Rectal smooth muscle tissue (tissue), 1 donor: ENCODE measurements around the gene LDLRAD4.

Experiments
- H3K27ac ChIP-seq: one replicate; pipeline ENCODE4 v1.7.0; 2013; ENCODE audit warnings: low read depth, low read length, inconsistent platforms
- H3K27me3 ChIP-seq: one replicate; pipeline ENCODE4 v1.7.0; 2013; ENCODE audit warnings: low read length; ENCODE audit not compliant: control insufficient read depth, insufficient read depth
- H3K36me3 ChIP-seq: one replicate; pipeline ENCODE4 v1.7.0; 2013; ENCODE audit warnings: low read length; ENCODE audit not compliant: control insufficient read depth, insufficient read depth
- H3K4me1 ChIP-seq: one replicate; pipeline ENCODE4 v1.7.0; 2013; ENCODE audit warnings: low read length; ENCODE audit not compliant: control insufficient read depth, insufficient read depth
- H3K4me3 ChIP-seq: one replicate; pipeline ENCODE4 v1.7.0; 2013; ENCODE audit warnings: low read length
- H3K9ac ChIP-seq: one replicate; pipeline ENCODE4 v1.7.0; 2013; ENCODE audit warnings: low read length

LDLRAD4 gene

GRCh38 chr18:13625355-13625754, 406.8 kb downstream of the LDLRAD4 start:
- no peaks in the 10 kb centered on the region for H3K27me3 ChIP-seq
- no peak overlapping the region for H3K4me3 ChIP-seq
- H3K9ac ChIP-seq = no peak overlapping the region
- H3K36me3 ChIP-seq = no peaks in the 10 kb centered on the region
- no peak overlapping the region for H3K27ac ChIP-seq
- no peaks in the 10 kb centered on the region for H3K4me1 ChIP-seq

GRCh38 chr18:13625843-13626543, 407.4 kb downstream of the LDLRAD4 start:
- no peak overlapping the region for H3K4me3 ChIP-seq
- no peak overlapping the region for H3K27ac ChIP-seq
- no peaks in the 10 kb centered on the region for H3K36me3 ChIP-seq
- no peaks in the 10 kb centered on the region for H3K4me1 ChIP-seq
- no peaks in the 10 kb centered on the region for H3K27me3 ChIP-seq
- H3K9ac ChIP-seq = no peak overlapping the region

- H3K9ac ChIP-seq = no peak overlapping the region
- no peak overlapping the region for H3K27ac ChIP-seq
- no peaks in the 10 kb centered on the region for H3K27me3 ChIP-seq
- no peaks in the 10 kb centered on the region for H3K36me3 ChIP-seq
- H3K4me1 ChIP-seq = no peaks in the 10 kb centered on the region
- H3K4me3 ChIP-seq = no peak overlapping the region
These were observed 408.0 kb downstream of the LDLRAD4 start for GRCh38 chr18:13626544-13626908.

DNA sequence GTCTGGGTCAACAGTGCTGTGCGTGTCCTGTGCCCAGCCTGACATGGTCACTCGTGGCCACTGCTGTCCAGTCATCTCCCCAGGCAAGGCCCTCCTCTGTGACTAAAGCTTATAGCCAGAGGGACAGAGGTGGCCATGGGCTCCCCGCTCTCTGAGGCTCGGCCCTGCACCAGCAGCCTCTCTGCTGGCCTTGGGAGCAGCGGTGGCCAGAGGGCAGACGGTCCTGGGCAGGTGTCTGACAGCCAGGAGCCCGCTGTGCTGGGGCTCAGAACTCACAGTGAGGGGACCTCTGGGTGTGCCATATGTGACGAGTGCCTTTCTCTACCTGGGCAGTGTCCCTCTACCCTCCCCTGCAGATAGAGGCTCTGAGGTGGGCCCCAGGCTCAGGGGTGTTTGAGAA, 409.1 kb downstream of the LDLRAD4 start:
- H3K36me3 ChIP-seq = no peaks in the 10 kb centered on the region
- H3K9ac ChIP-seq = no peak overlapping the region
- H3K4me1 ChIP-seq = no peaks in the 10 kb centered on the region

DNA sequence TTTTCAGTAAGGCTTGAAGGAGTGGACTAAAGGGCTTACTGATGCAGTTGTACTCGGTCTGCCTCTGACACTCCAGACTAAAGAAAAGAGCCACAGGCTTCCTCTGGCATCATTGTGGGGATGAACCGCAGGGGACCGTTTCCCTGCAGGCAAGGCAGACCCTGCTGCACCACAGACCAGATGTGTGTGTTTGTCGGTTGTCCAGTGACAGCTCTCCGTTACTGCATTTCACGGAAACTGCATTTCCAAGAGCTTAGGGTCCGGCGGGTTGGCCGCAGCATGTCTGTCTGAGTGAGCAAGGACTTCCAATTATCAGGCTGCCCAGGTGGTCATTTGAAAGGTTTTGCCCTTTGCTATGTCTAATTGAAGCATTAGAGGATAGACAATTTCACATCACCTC, 409.7 kb downstream of the LDLRAD4 start:
- Histone ChIP-seq H3K36me3 (no peaks in the 10 kb centered on the region), H3K4me3 (no peak overlapping the region), H3K27me3 (no peaks in the 10 kb centered on the region), H3K4me1 (no peaks in the 10 kb centered on the region), H3K9ac (no peak overlapping the region), H3K27ac (no peak overlapping the region)

More for the DNA sequence above, 409.1 kb downstream of the LDLRAD4 start:
- Histone ChIP-seq H3K27me3 (no peaks in the 10 kb centered on the region), H3K27ac (no peak overlapping the region), H3K4me3 (no peak overlapping the region)

DNA sequence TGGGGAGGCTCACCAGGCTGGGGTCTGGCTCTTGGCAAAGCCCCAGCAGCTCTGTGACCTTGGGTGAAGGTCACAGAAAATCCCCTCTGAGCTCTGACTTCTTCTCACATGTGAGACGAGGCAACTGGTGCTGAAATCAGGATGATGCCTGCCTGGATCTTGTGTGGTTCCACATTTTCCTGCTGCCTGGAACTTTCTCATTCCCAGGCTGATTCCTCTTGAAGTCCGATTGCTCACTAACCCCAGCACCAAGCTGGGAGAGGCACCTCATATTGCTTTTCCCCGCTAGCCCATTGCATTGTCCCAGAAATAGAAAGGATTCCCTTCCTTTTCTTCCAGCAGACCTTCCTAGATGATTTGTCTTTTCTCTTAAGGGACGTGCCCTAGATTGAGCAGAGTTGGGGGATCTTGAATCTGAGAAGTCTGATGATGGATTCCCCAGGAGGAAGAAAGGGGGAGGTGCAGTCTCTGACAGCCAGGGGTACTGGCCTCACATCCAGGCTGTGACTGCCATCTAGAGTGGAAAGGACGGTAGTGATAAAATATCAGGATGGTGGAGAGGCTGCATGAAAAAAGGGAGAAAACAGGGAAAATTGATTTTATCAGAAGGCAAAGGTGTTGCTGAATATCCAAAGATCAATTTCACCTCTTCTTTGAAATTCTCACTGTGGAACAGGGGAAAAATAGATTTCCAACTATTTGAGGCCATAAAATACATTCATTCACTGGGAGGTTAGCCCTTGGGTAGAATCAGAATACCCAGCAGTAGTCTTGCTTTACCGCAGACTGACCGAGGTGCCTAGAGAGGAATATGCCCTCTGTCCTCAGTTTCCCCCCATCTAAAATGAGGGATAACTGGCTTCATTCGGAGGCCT, 411.5 kb downstream of the LDLRAD4 start:
- no peaks in the 10 kb centered on the region for H3K27me3 ChIP-seq
- no peak overlapping the region for H3K4me3 ChIP-seq
- no peak overlapping the region for H3K9ac ChIP-seq
- no peaks in the 10 kb centered on the region for H3K36me3 ChIP-seq
- H3K4me1 ChIP-seq = no peaks in the 10 kb centered on the region
- H3K27ac ChIP-seq = no peak overlapping the region

- Histone ChIP-seq H3K4me1 (no peaks in the 10 kb centered on the region), H3K4me3 (no peak overlapping the region), H3K36me3 (no peaks in the 10 kb centered on the region), H3K27ac (no peak overlapping the region), H3K9ac (no peak overlapping the region), H3K27me3 (no peaks in the 10 kb centered on the region)
These were observed 412.2 kb downstream of the LDLRAD4 start for GRCh38 chr18:13630716-13631268.

- Histone ChIP-seq H3K9ac (no peak overlapping the region), H3K27me3 (no peaks in the 10 kb centered on the region), H3K27ac (no peak overlapping the region), H3K36me3 (no peaks in the 10 kb centered on the region), H3K4me1 (no peaks in the 10 kb centered on the region), H3K4me3 (no peak overlapping the region)
These were observed 415.1 kb downstream of the LDLRAD4 start for GRCh38 chr18:13633700-13634099.

DNA sequence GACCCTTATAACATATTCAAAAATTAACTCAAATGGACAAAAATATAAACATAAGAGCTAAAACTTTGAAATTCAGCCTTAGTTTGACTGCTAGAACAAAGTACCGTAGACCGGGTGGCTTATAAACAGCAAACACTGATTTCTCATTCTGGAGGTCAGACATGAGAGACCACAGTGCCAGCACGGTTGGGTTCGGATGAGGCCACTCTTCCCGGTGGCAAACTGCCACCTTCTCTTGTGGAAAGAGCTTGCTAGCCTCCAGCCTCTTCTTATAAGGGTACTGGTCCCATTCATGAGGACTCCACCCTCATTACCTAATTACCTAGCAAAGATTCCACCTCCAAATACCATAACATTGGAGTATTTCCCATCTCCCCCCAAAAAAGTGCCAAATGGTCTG, 416.5 kb downstream of the LDLRAD4 start:
- no peak overlapping the region for H3K9ac ChIP-seq
- no peak overlapping the region for H3K27ac ChIP-seq
- no peaks in the 10 kb centered on the region for H3K4me1 ChIP-seq
- H3K27me3 ChIP-seq = no peaks in the 10 kb centered on the region
- H3K36me3 ChIP-seq = no peaks in the 10 kb centered on the region
- H3K4me3 ChIP-seq = no peak overlapping the region

DNA sequence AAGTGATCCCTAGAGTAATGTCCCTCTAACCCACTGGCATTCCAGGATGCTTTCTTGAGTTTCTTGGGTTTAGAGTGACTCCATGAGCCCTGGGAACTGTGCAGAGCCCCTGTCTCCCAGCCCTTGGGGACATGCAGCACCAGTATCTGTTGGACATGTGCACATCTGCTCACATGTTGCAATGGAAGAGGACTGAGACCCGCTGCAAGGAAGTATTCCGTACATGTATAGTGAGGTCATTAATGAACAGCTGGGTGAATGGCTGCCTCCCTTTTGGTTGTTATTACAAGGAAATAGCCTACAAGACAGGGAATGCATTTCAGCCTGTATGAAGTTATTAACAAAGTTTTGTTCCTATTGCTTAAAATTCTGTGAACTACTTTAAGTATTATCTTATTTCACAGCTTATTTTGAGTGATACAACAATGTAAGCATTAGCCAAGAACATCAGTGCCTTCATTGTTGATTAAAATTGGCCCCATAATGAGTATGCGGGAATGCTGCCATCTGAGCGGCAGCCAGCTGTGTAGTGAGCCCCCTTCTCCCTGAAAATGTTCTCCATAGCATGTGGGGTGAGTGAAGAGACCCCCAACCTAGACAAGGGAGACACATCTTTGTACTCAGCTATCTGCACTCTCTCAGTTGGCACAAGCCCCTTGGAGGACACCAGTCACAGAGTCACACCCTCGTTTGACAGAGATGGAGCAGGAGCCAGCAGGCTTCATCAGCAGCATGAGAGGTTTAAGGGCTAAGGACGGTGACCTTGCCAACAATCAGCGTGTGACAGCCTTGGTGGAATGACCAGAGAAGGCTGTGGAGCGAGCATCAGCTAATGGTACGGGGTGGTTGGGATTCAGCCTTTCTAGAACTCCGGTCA, 420.4 kb downstream of the LDLRAD4 start:
- no peaks in the 10 kb centered on the region for H3K27me3 ChIP-seq
- no peak overlapping the region for H3K9ac ChIP-seq
- H3K27ac ChIP-seq = no peak overlapping the region
- H3K36me3 ChIP-seq = no peaks in the 10 kb centered on the region
- no peak overlapping the region for H3K4me3 ChIP-seq
- H3K4me1 ChIP-seq = no peaks in the 10 kb centered on the region

- Histone ChIP-seq H3K4me3 (no peak overlapping the region), H3K9ac (no peak overlapping the region), H3K27ac (no peak overlapping the region), H3K27me3 (no peaks in the 10 kb centered on the region), H3K4me1 (no peaks in the 10 kb centered on the region), H3K36me3 (peaks cover 3% of the 10 kb centered on the region)
These were observed 421.8 kb downstream of the LDLRAD4 start for GRCh38 chr18:13640266-13640860.
